Activated gamma-delta T cell treated with anti-CD3 and anti-CD28 coated beads, Interleukin-2, amount 50 U/mL, for 16 hours (primary cell): ENCODE measurements around the gene HNRNPA1.
"Not testable (repeated sequence)": the region's sequence is repeated elsewhere in the genome, so short reads cannot be mapped to it uniquely, and the experiment has no call there.

Experiments used
- DNase-seq: peaks from one replicate; pipeline ENCODE4 v3.0.0-alpha.2; 2020; ENCODE audit warnings: low read depth

HNRNPA1 gene

GRCh38 chr12:54299515-54300224 is 19.1 kb downstream of the HNRNPA1 start:
- no peak for DNase-seq

- no peak for DNase-seq
These were observed 19.8 kb downstream of the HNRNPA1 start for GRCh38 chr12:54300225-54300731.

- no peak for DNase-seq
These were observed 20.4 kb downstream of the HNRNPA1 start, which contains the start of gene NFE2 for GRCh38 chr12:54300732-54301427. TSS of gene NFE2 (minus strand) at chr12:54301015. CDS start at chr12:54295248, 5,767 bp downstream.

- DNase-seq: no peak
These were observed 21.0 kb downstream of the HNRNPA1 start for GRCh38 chr12:54301428-54302048.

- DNase-seq: no peak
These were observed 23.1 kb downstream of the HNRNPA1 start for GRCh38 chr12:54303640-54304039.

GRCh38 chr12:54304187-54304810 is 23.8 kb downstream of the HNRNPA1 start:
- DNase-seq: no peak

- no peak for DNase-seq
These were observed 26.6 kb downstream of the HNRNPA1 start for GRCh38 chr12:54306925-54307741.

- no peak for DNase-seq
These were observed 30.5 kb downstream of the HNRNPA1 start for GRCh38 chr12:54311051-54311450.

GRCh38 chr12:54312309-54312708 is 31.8 kb downstream of the HNRNPA1 start:
- not testable (repeated sequence) for DNase-seq

- DNase-seq: no peak
These were observed 40.8 kb downstream of the HNRNPA1 start for GRCh38 chr12:54321363-54321762.

- DNase-seq: peak; percentile 88
These were observed 44.3 kb downstream of the HNRNPA1 start, which contains the start of gene COPZ1 for GRCh38 chr12:54324617-54325441. TSS of gene COPZ1 (plus strand) at chr12:54325131. CDS start at chr12:54325164, 33 bp downstream.

- DNase-seq: not testable (repeated sequence)
These were observed 45.0 kb downstream of the HNRNPA1 start for GRCh38 chr12:54325442-54326109.

GRCh38 chr12:54328595-54329337 is 48.2 kb downstream of the HNRNPA1 start:
- no peak for DNase-seq

GRCh38 chr12:54329759-54330158 is 49.2 kb downstream of the HNRNPA1 start:
- DNase-seq: no peak

GRCh38 chr12:54330442-54330841 is 49.9 kb downstream of the HNRNPA1 start:
- no peak for DNase-seq

GRCh38 chr12:54331461-54331860 is 50.9 kb downstream of the HNRNPA1 start:
- DNase-seq: no peak

- DNase-seq: no peak
These were observed 53.0 kb downstream of the HNRNPA1 start for GRCh38 chr12:54333420-54334034.
